Thyroid gland (tissue), 4 donors: ENCODE data around the gene TNFSF15. TPM values are rescaled to one million over a fixed set of nuclear protein-coding genes. Genes with fewer than 3 reads are reported as not detected.

Experiments used
- DNase-seq, 2 donors: peaks; one replicate each; pipeline ENCODE4 v3.0.0-alpha.2; 2019
- H3K27ac ChIP-seq, 3 donors: fragments of 200-600 bp; sonication (generic); 1 replicate in 2 of 3; 2 replicates in 1 of 3; pipeline ENCODE4 v1.5.1; 2016 to 2019; ENCODE audit warnings: mild to moderate bottlenecking in 1 of 3, moderate library complexity in 1 of 3
- H3K27me3 ChIP-seq: fragments of 200-600 bp; sonication (generic); one replicate; pipeline ENCODE4 v1.5.1; 2019
- H3K36me3 ChIP-seq, 2 donors: fragments of 200-600 bp; sonication (generic); one replicate each; pipeline ENCODE4 v1.5.1; 2016 to 2019
- H3K4me1 ChIP-seq, 2 donors: fragments of 200-600 bp; sonication (generic); one replicate each; pipeline ENCODE4 v1.5.1; 2017 to 2019
- H3K4me3 ChIP-seq, 3 donors: fragments of 200-600 bp; sonication (generic); replicated peaks in 1 of 3; 1 replicate in 2 of 3; 2 replicates in 1 of 3; pipeline ENCODE4 v1.5.1; 2016; ENCODE audit warnings: mild to moderate bottlenecking in 1 of 3
- H3K9me3 ChIP-seq: fragments of 200-600 bp; sonication (generic); one replicate; pipeline ENCODE4 v1.5.1; 2017
- POLR2A ChIP-seq, 2 donors: fragments of 450-650 bp; IDR thresholded peaks; one replicate each; pipeline ENCODE4 v1.6.1; 2017; ENCODE audit warnings: antibody characterized with exemption in 2 of 2, mild to moderate bottlenecking in 2 of 2, moderate library complexity in 1 of 2
- WGBS, 2 donors: methylation state at CpG; one replicate each; pipeline ENCODE4 v1.1.5; 2017; 5-methylcytosine and 5-hydroxymethylcytosine counted together
- intact Hi-C: fragments of 100-400 bp; cut with DNase I; formaldehyde crosslinking; loops from one replicate; pipeline ENCODE4 v1.15.1; 2023
- total RNA-seq, 4 donors: library from RNA; depleted of rRNA; stranded (reverse); fragments of >200 nt; gene quantifications; one replicate each; pipeline ENCODE4 v1.2.3, GENCODE V29; 2016
- TF ChIP-seq, protein P1 (sequence below), 6 experiments: fragments of 200-600 bp in 3 of 6; fragments of 450-650 bp in 3 of 6; sonication (generic) in 3 of 6; IDR thresholded peaks; one replicate each; pipeline ENCODE4 v1.5.1; 2016 to 2019; ENCODE audit warnings: antibody characterized with exemption in 6 of 6, mild to moderate bottlenecking in 2 of 6, inconsistent platforms in 1 of 6, moderate library complexity in 1 of 6

Gene TNFSF15
- total RNA-seq, 4 donors from 2014 or later = 1.1 to 4.3 (median 2.6) TPM

GRCh38 chr9:114757984-114758383 lies 47.9 kb downstream of the TNFSF15 start:
- intact Hi-C loops = no loop called here
- no peaks in the 10 kb centered on the region for H3K9me3 ChIP-seq
- WGBS, 2 donors = 66 to 69% methylated on average over 9 of the region's 9 CpGs

DNA sequence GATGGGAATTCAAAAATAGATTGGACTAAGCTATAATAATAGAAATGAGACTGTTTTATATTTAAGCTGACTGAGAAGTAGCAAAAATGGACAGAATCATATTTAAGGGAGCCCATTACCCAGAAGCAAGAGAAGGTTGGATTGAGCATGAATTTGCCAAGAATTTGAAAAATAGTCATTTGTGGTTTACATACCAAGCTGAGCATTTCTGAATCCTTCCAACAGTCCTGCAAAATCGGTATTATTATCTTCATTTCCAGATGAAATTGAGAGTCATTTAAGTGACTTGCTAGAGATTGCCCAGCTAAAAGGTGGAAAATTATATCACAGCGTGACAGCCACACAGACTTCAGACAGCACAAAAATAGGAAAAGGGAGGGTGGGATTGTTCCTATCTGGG lies 48.4 kb downstream of the TNFSF15 start:
- Histone ChIP-seq H3K36me3 (no peaks in the 10 kb centered on the region), H3K27me3 (no peaks in the 10 kb centered on the region), H3K9me3 (no peaks in the 10 kb centered on the region), H3K4me3 (no peak overlapping the region), H3K4me1 (no peaks in the 10 kb centered on the region), H3K27ac (no peak overlapping the region)
- TF ChIP-seq POLR2A (IDR thresholded peaks at IDR 0.05) = no peak
- TF ChIP-seq, protein P1, sequence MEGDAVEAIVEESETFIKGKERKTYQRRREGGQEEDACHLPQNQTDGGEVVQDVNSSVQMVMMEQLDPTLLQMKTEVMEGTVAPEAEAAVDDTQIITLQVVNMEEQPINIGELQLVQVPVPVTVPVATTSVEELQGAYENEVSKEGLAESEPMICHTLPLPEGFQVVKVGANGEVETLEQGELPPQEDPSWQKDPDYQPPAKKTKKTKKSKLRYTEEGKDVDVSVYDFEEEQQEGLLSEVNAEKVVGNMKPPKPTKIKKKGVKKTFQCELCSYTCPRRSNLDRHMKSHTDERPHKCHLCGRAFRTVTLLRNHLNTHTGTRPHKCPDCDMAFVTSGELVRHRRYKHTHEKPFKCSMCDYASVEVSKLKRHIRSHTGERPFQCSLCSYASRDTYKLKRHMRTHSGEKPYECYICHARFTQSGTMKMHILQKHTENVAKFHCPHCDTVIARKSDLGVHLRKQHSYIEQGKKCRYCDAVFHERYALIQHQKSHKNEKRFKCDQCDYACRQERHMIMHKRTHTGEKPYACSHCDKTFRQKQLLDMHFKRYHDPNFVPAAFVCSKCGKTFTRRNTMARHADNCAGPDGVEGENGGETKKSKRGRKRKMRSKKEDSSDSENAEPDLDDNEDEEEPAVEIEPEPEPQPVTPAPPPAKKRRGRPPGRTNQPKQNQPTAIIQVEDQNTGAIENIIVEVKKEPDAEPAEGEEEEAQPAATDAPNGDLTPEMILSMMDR (IDR thresholded peaks at IDR 0.05) = no peak
- intact Hi-C loops = no loop called here
- WGBS, 2 donors = 87 to 92% methylated on average over 2 of the region's 2 CpGs
- DNase-seq = no peak

More at GRCh38 chr9:114757984-114758383, 47.9 kb downstream of the TNFSF15 start:
- Histone ChIP-seq H3K27ac (no peak overlapping the region), H3K27me3 (no peaks in the 10 kb centered on the region), H3K36me3 (no peaks in the 10 kb centered on the region), H3K4me3 (no peak overlapping the region), H3K4me1 (no peaks in the 10 kb centered on the region)
- DNase-seq = no peak
- TF ChIP-seq, protein P1 (IDR thresholded peaks at IDR 0.05) = no peak
- TF ChIP-seq POLR2A (IDR thresholded peaks at IDR 0.05) = no peak

DNA sequence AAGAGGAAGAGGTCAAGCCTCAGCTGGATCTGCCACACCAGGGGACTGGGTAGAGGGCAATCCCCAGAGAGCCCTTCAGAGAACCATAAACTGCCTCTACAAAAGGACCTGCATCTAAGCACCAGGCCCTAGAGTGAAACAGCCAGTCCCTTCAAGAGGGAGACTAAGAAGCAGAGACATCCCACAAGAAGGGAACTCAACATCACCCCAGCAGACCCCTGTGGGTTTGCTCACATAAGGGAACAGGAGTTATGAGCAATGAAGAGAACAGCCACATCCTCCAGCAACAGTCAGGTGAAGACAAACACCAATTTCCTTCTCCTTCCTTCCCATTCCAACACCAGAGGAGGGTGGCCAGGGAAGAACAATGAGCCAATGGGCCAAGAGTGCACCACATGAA lies 48.9 kb downstream of the TNFSF15 start:
- Histone ChIP-seq H3K4me3 (no peak overlapping the region), H3K27ac (no peak overlapping the region), H3K9me3 (no peaks in the 10 kb centered on the region), H3K36me3 (no peaks in the 10 kb centered on the region), H3K27me3 (no peaks in the 10 kb centered on the region), H3K4me1 (no peaks in the 10 kb centered on the region)
- DNase-seq = no peak
- intact Hi-C loops = no loop called here
- no peak for TF ChIP-seq POLR2A (IDR thresholded peaks at IDR 0.05)
- TF ChIP-seq, protein P1 (IDR thresholded peaks at IDR 0.05) = no peak

- no peaks in the 10 kb centered on the region for H3K9me3 ChIP-seq
- no peak overlapping the region for H3K4me3 ChIP-seq
- no peaks in the 10 kb centered on the region for H3K36me3 ChIP-seq
- H3K4me1 ChIP-seq = no peaks in the 10 kb centered on the region
- 87 to 89% methylated on average over 3 of the region's 3 CpGs for WGBS, 2 donors
- no peak for DNase-seq
- H3K27ac ChIP-seq = no peak overlapping the region
- H3K27me3 ChIP-seq = no peaks in the 10 kb centered on the region
- TF ChIP-seq, protein P1 (IDR thresholded peaks at IDR 0.05) = no peak
- TF ChIP-seq POLR2A (IDR thresholded peaks at IDR 0.05) = no peak
- intact Hi-C loops = no loop called here
Measured at GRCh38 chr9:114754581-114754980, 51.3 kb downstream of the TNFSF15 start.

DNA sequence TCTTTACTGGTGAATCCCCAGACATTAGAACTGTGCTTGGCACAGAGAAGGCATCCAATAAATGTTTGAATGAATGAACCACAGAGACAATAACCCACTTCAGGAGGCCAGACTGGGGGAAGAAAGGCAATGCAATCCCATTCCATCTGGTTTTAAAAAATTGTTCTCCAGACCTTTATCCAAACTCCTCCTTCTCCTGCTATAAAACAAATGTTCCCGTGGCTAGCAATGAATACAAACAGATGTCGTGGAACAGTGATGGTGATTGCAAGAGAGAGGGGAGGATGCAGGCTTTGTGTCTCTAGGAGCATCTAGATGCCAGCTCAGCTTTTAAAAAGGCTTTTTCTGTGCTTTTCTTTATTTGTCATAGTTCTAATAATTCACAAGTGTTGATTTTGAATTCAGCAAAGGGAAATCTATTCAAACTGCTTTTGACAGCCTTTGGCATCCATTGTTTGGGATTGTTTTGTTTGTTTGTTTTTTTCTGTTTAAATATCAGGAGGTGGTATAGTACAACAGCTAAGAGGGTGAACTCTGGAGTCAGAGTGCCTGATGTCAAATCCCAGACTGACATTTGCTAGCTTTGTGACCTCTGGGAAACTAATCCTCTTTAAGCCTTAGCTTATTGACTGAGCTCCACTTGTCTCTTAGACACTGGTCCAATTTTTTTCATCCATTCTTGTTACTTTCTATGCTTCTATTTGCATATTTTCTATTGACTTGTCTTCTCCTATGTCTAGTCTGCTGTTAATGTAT lies 59.1 kb downstream of the TNFSF15 start:
- H3K27me3 ChIP-seq = no peaks in the 10 kb centered on the region
- WGBS, 2 donors = 49 to 56% methylated on average over 2 of the region's 2 CpGs
- H3K4me3 ChIP-seq = no peak overlapping the region
- H3K36me3 ChIP-seq = no peaks in the 10 kb centered on the region
- H3K27ac ChIP-seq = no peak overlapping the region
- intact Hi-C loops = no loop called here
- no peaks in the 10 kb centered on the region for H3K9me3 ChIP-seq
- TF ChIP-seq, protein P1 (IDR thresholded peaks at IDR 0.05) = no peak
- TF ChIP-seq POLR2A (IDR thresholded peaks at IDR 0.05) = no peak
- no peaks in the 10 kb centered on the region for H3K4me1 ChIP-seq
- DNase-seq = no peak
